ENCODE results near the gene MUC7.

DNA sequence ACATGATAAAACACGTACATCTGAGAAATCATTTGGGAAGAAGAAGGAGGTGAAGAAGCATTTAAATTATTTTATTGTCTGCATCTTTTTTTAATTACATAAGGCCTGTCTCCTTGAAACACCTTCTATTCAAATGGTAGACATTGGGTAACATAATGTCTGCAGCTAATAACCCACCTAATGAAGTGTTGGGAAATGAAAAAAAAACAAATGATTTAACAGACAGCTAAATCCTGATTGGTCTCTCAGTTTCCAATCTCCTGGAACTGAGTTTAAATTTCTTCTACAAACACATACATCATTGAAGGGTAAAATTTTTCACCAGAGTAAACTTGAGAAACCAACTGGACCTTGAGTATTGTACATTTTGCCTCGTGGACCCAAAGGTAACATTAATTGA is 46.3 kb downstream of the MUC7 start, which contains the start of gene AMTN:
- TF ChIP-seq POLR2A (IDR thresholded peaks at IDR 0.05), result no peak
- TF ChIP-seq, protein P1, sequence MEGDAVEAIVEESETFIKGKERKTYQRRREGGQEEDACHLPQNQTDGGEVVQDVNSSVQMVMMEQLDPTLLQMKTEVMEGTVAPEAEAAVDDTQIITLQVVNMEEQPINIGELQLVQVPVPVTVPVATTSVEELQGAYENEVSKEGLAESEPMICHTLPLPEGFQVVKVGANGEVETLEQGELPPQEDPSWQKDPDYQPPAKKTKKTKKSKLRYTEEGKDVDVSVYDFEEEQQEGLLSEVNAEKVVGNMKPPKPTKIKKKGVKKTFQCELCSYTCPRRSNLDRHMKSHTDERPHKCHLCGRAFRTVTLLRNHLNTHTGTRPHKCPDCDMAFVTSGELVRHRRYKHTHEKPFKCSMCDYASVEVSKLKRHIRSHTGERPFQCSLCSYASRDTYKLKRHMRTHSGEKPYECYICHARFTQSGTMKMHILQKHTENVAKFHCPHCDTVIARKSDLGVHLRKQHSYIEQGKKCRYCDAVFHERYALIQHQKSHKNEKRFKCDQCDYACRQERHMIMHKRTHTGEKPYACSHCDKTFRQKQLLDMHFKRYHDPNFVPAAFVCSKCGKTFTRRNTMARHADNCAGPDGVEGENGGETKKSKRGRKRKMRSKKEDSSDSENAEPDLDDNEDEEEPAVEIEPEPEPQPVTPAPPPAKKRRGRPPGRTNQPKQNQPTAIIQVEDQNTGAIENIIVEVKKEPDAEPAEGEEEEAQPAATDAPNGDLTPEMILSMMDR (IDR thresholded peaks at IDR 0.05), result no peak
- TF ChIP-seq EP300 (IDR thresholded peaks at IDR 0.05), result no peak
- no peak for TF ChIP-seq POLR2AphosphoS5 (IDR thresholded peaks at IDR 0.05)
